IPS-15b (cell line): Measurements from ENCODE around the gene PREB.
"Not testable (repeated sequence)": the region's sequence is repeated elsewhere in the genome, so short reads cannot be mapped to it uniquely, and the experiment has no call there.

Experiments used
- H3K27me3 ChIP-seq: one replicate; pipeline ENCODE4 v1.6.1; 2013; ENCODE audit warnings: low read length; ENCODE audit not compliant: control insufficient read depth, insufficient read depth
- H3K36me3 ChIP-seq: one replicate; pipeline ENCODE4 v1.6.1; 2013; ENCODE audit warnings: low read length; ENCODE audit not compliant: control insufficient read depth, insufficient read depth
- H3K4me1 ChIP-seq: one replicate; pipeline ENCODE4 v1.6.1; 2013; ENCODE audit warnings: mild to moderate bottlenecking, low read length; ENCODE audit not compliant: control insufficient read depth, insufficient read depth
- H3K4me3 ChIP-seq: one replicate; pipeline ENCODE4 v1.5.1; 2013; ENCODE audit warnings: low read depth, low read length
- H3K9ac ChIP-seq: one replicate; pipeline ENCODE4 v1.6.1; 2013; ENCODE audit warnings: low read depth, mild to moderate bottlenecking, low read length
- H3K9me3 ChIP-seq: one replicate; pipeline ENCODE4 v1.6.1; 2013; ENCODE audit warnings: mild to moderate bottlenecking, low read length; ENCODE audit not compliant: control insufficient read depth, insufficient read depth

PREB gene

GRCh38 chr2:27133905-27134780 is at the start of gene PREB:
Gene PREB, minus strand, starts transcription at chr2:27134636. Its CDS starts 215 bp downstream, at chr2:27134421.
- H3K9ac ChIP-seq: peak within 1 kb of the TSS; percentile 83
- no peaks in the 10 kb centered on the region for H3K27me3 ChIP-seq
- peak within 1 kb of the TSS; percentile 79 for H3K4me3 ChIP-seq
- peaks cover 34% of the 10 kb centered on the region for H3K36me3 ChIP-seq
- no peaks in the 10 kb centered on the region for H3K9me3 ChIP-seq
- peaks cover 3% of the 10 kb centered on the region for H3K4me1 ChIP-seq

- Histone ChIP-seq H3K9me3 (no peaks in the 10 kb centered on the region), H3K9ac (no peak overlapping the region), H3K4me3 (no peak overlapping the region), H3K4me1 (no peaks in the 10 kb centered on the region), H3K27me3 (peaks cover 2% of the 10 kb centered on the region), H3K36me3 (no peaks in the 10 kb centered on the region)
These were observed 49.7 kb upstream of the PREB start for GRCh38 chr2:27184115-27184514.

- no peak overlapping the region for H3K9ac ChIP-seq
- H3K4me3 ChIP-seq: no peak overlapping the region
- H3K9me3 ChIP-seq: no peaks in the 10 kb centered on the region
- peaks cover 2% of the 10 kb centered on the region for H3K27me3 ChIP-seq
- H3K36me3 ChIP-seq: no peaks in the 10 kb centered on the region
- no peaks in the 10 kb centered on the region for H3K4me1 ChIP-seq
These were observed 47.9 kb upstream of the PREB start for GRCh38 chr2:27182346-27182745.

- no peaks in the 10 kb centered on the region for H3K36me3 ChIP-seq
- H3K9me3 ChIP-seq: no peaks in the 10 kb centered on the region
- no peak overlapping the region for H3K4me3 ChIP-seq
- H3K9ac ChIP-seq: no peak overlapping the region
- H3K27me3 ChIP-seq: peaks cover 2% of the 10 kb centered on the region
- H3K4me1 ChIP-seq: no peaks in the 10 kb centered on the region
These were observed 45.0 kb upstream of the PREB start for GRCh38 chr2:27179344-27180000.

GRCh38 chr2:27178469-27178868 is 44.0 kb upstream of the PREB start:
- H3K4me3 ChIP-seq: no peak overlapping the region

GRCh38 chr2:27177441-27178351 is 43.3 kb upstream of the PREB start:
- Histone ChIP-seq H3K4me3 (no peak overlapping the region), H3K9ac (no peak overlapping the region), H3K9me3 (no peaks in the 10 kb centered on the region), H3K4me1 (no peaks in the 10 kb centered on the region), H3K27me3 (peaks cover 5% of the 10 kb centered on the region), H3K36me3 (no peaks in the 10 kb centered on the region)

More at GRCh38 chr2:27178469-27178868, 44.0 kb upstream of the PREB start:
- no peaks in the 10 kb centered on the region for H3K9me3 ChIP-seq
- H3K27me3 ChIP-seq: peaks cover 2% of the 10 kb centered on the region
- no peaks in the 10 kb centered on the region for H3K4me1 ChIP-seq
- H3K9ac ChIP-seq: no peak overlapping the region
- no peaks in the 10 kb centered on the region for H3K36me3 ChIP-seq

- not testable (repeated sequence) for H3K4me1 ChIP-seq, H3K27me3 ChIP-seq
These were observed 41.3 kb upstream of the PREB start for GRCh38 chr2:27175781-27176180.

GRCh38 chr2:27175330-27175729 is 40.9 kb upstream of the PREB start:
- Histone ChIP-seq H3K4me1 (no peaks in the 10 kb centered on the region), H3K9me3 (no peaks in the 10 kb centered on the region), H3K36me3 (no peaks in the 10 kb centered on the region), H3K4me3 (no peak overlapping the region), H3K9ac (no peak overlapping the region), H3K27me3 (peaks cover 6% of the 10 kb centered on the region)

More at GRCh38 chr2:27175781-27176180, 41.3 kb upstream of the PREB start:
- not testable (repeated sequence) for H3K4me3 ChIP-seq, H3K9ac ChIP-seq, H3K36me3 ChIP-seq, H3K9me3 ChIP-seq

- no peaks in the 10 kb centered on the region for H3K9me3 ChIP-seq
- H3K4me3 ChIP-seq: no peak overlapping the region
- H3K36me3 ChIP-seq: no peaks in the 10 kb centered on the region
- H3K27me3 ChIP-seq: peaks cover 7% of the 10 kb centered on the region
- H3K9ac ChIP-seq: no peak overlapping the region
- no peaks in the 10 kb centered on the region for H3K4me1 ChIP-seq
These were observed 40.2 kb upstream of the PREB start for GRCh38 chr2:27174638-27175037.

- Histone ChIP-seq H3K4me1 (no peaks in the 10 kb centered on the region), H3K36me3 (no peaks in the 10 kb centered on the region), H3K9ac (no peak overlapping the region), H3K4me3 (no peak overlapping the region), H3K27me3 (peaks cover 7% of the 10 kb centered on the region), H3K9me3 (no peaks in the 10 kb centered on the region)
These were observed 37.0 kb upstream of the PREB start for GRCh38 chr2:27171351-27171848.

GRCh38 chr2:27170581-27171337 is 36.3 kb upstream of the PREB start:
- Histone ChIP-seq H3K9me3 (no peaks in the 10 kb centered on the region), H3K36me3 (no peaks in the 10 kb centered on the region), H3K4me1 (no peaks in the 10 kb centered on the region), H3K27me3 (peaks cover 7% of the 10 kb centered on the region), H3K9ac (no peak overlapping the region), H3K4me3 (peak overlapping the region; percentile 45)
